GM12878 (cell line): ENCODE data around the gene PIEZO2.

Experiments
- RFX5 ChIP-seq: IDR thresholded peaks from 2 replicates; pipeline ENCODE4 v1.6.1; 2011; ENCODE audit warnings: low read depth, low read length, improper control_type of control experiment
- TAF1 ChIP-seq: IDR thresholded peaks from 2 replicates; pipeline ENCODE4 v1.6.1; 2011; ENCODE audit warnings: mild to moderate bottlenecking, low read depth, low read length, borderline replicate concordance

DNA sequence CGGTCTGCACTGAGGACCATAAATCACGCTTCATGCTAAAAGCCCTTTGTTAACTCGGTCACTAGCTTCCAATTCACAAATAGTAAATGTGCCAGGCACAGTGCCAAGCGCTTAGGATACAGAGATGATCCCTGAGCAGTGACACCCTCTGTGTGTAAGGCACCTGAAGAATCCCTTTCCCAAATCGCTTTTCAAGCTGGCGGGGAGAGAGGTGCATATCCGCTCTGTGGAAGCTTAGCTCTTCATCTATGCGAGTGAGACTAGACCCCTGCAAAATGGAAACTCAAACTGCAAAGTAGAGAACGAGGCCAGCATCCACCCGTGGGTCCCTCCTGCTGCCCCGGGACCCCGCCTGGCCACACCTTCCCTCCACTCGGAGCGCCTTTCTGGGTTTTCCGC is 2.4 kb downstream of the PIEZO2 start:
- TF ChIP-seq TAF1 (no peak), RFX5 (no peak)
